Duodenal mucosa (tissue), 2 donors: ENCODE results near the gene ADCY9.
"Not testable (repeated sequence)": the region's sequence is repeated elsewhere in the genome, so short reads cannot be mapped to it uniquely, and the experiment has no call there.

Source experiments
- H3K27ac ChIP-seq: one replicate; pipeline ENCODE4 v1.7.0; 2013; ENCODE audit warnings: low read depth, low read length
- H3K27me3 ChIP-seq, 2 donors: one replicate each; pipeline ENCODE4 v1.7.0; 2013; ENCODE audit warnings: low read length in 2 of 2, control low read depth in 1 of 2; ENCODE audit not compliant: insufficient read depth in 2 of 2, control insufficient read depth in 1 of 2
- H3K36me3 ChIP-seq, 2 donors: one replicate each; pipeline ENCODE4 v1.7.0; 2013; ENCODE audit warnings: low read length in 2 of 2, control low read depth in 1 of 2; ENCODE audit not compliant: insufficient read depth in 2 of 2, control insufficient read depth in 1 of 2
- H3K4me1 ChIP-seq, 2 donors: one replicate each; pipeline ENCODE4 v1.7.0; 2013; ENCODE audit warnings: low read length in 2 of 2, control low read depth in 1 of 2; ENCODE audit not compliant: insufficient read depth in 2 of 2, control insufficient read depth in 1 of 2
- H3K4me3 ChIP-seq, 2 donors: one replicate each; pipeline ENCODE4 v1.7.0; 2013; ENCODE audit warnings: low read length in 2 of 2, low read depth in 1 of 2
- H3K9ac ChIP-seq, 2 donors: one replicate each; pipeline ENCODE4 v1.7.0; 2013; ENCODE audit warnings: low read length in 2 of 2, low read depth in 1 of 2
- H3K9me3 ChIP-seq, 2 donors: one replicate each; pipeline ENCODE4 v1.7.0; 2013; ENCODE audit warnings: low read length in 2 of 2, control low read depth in 1 of 2; ENCODE audit not compliant: control insufficient read depth in 1 of 2

The ADCY9 gene

DNA sequence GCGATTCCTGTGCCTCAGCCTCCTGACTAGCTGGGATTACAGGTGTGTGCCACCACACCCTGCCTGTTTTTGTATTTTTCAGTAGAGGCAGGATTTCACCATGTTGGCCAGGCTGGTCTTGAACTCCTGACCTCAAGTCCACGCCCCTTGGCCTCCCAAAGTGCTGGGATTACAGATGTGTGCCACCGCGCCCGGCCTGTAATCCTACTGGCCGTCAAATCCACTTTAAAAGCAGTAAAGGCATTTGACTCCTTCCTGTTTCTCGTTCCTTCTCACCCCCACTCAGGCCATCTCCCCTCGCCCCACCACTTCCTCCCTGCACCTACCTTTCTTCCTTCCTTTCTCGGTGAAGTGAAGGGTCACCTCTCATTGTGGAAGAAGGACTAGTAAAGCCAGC, 166.3 kb downstream of the ADCY9 start:
- H3K27ac ChIP-seq = peak overlapping the region; percentile 27
- H3K4me3 ChIP-seq = no peak overlapping the region
- peak overlapping the region; percentile 7 to 13 for H3K9ac ChIP-seq
- H3K27me3 ChIP-seq = peaks cover 4 to 5% of the 10 kb centered on the region in 2 donors
- H3K4me1 ChIP-seq = peaks cover 0 to 10% of the 10 kb centered on the region in 2 donors
- no peaks in the 10 kb centered on the region for H3K36me3 ChIP-seq
- H3K9me3 ChIP-seq = no peaks in the 10 kb centered on the region

DNA sequence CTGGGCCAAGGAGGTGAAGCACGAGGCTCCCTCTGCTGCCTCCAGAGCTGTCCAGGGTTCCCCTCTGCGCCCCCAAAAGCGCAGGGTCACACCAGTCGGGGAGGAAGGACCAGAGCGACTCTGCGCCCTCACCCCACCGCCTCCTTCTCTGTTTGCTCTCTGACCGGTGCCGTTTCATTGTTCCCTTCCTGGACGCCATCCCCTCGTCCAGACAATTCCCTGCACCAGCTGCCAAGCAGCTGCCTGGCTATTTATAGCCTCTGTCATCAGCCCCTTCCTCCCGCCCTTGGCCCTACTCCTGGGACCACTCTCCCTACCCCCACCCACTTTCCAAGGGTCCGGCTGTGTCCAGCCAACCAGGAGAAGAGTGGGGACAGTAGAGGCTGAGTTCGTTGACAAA, 167.0 kb downstream of the ADCY9 start:
- H3K4me3 ChIP-seq = no peak overlapping the region
- no peak overlapping the region for H3K27ac ChIP-seq
- H3K36me3 ChIP-seq = no peaks in the 10 kb centered on the region
- peaks cover 0 to 5% of the 10 kb centered on the region in 2 donors for H3K27me3 ChIP-seq
- H3K9ac ChIP-seq = no peak overlapping the region
- H3K4me1 ChIP-seq = peaks cover 0 to 10% of the 10 kb centered on the region in 2 donors
- H3K9me3 ChIP-seq = no peaks in the 10 kb centered on the region

DNA sequence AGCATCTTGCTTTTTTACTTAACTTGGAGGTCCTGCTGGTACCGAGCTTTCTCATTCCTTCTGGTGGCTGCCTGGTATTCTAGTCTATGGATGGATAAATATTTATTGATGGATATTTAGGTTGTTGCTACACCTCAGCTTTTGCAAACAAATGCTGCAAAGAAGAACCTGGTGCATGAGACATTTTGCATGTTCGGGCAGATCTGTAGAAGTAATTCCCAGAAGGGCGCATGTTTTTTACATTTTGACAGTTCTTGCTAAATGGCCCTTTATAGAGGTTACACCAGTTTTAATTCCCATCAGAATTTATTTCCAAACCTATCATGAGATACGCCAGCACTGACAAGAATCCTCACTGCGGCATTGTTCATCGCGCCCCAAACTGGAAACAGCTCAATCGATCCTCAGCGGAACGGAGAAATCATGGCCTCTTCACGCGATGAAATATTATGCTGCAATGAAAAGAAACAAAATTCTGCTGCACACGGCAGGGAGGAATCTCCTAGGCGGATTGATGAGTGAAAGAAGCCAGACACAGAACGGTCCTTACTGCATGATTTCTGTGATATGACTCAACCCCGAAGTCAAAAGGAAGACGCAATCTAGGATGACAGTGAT, 167.8 kb downstream of the ADCY9 start:
- H3K4me1 ChIP-seq = peaks cover 0 to 10% of the 10 kb centered on the region in 2 donors
- no peak overlapping the region for H3K9ac ChIP-seq
- no peak overlapping the region for H3K4me3 ChIP-seq
- no peak overlapping the region for H3K27ac ChIP-seq
- H3K9me3 ChIP-seq = no peaks in the 10 kb centered on the region
- H3K27me3 ChIP-seq = peaks cover 0 to 2% of the 10 kb centered on the region in 2 donors
- H3K36me3 ChIP-seq = no peaks in the 10 kb centered on the region

DNA sequence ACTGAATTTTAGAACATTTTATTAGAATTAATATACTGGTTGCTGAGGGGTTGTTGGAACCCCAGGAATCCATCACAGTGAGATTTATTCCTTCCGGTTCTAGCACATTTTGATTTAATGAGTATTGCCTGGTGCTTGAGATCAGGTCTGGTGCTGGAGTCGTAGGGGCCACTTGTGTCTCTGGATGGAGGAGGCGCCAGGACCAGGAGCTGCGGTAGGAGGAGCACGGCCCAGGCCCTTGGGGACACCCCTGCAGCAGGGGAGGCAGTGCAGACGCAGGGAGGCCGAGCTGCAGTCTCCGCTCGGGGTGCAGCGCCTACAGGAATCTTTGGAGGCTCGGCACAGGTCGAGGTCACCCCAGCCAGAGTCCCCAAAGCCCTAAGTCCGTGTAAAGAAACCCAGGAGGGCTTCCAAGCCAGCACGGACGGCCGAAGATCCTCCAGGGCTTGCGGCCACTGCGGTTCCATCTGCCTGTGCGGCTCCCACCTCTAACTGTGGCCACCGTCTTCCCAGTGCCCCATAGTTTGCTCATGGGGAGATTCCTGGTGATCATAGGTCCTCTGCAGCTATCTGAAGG, 169.6 kb downstream of the ADCY9 start:
- Histone ChIP-seq H3K27ac (no peak overlapping the region), H3K9ac (no peak overlapping the region), H3K4me1 (peaks cover 0 to 10% of the 10 kb centered on the region in 2 donors), H3K4me3 (no peak overlapping the region), H3K9me3 (no peaks in the 10 kb centered on the region), H3K27me3 (no peaks in the 10 kb centered on the region), H3K36me3 (no peaks in the 10 kb centered on the region)

DNA sequence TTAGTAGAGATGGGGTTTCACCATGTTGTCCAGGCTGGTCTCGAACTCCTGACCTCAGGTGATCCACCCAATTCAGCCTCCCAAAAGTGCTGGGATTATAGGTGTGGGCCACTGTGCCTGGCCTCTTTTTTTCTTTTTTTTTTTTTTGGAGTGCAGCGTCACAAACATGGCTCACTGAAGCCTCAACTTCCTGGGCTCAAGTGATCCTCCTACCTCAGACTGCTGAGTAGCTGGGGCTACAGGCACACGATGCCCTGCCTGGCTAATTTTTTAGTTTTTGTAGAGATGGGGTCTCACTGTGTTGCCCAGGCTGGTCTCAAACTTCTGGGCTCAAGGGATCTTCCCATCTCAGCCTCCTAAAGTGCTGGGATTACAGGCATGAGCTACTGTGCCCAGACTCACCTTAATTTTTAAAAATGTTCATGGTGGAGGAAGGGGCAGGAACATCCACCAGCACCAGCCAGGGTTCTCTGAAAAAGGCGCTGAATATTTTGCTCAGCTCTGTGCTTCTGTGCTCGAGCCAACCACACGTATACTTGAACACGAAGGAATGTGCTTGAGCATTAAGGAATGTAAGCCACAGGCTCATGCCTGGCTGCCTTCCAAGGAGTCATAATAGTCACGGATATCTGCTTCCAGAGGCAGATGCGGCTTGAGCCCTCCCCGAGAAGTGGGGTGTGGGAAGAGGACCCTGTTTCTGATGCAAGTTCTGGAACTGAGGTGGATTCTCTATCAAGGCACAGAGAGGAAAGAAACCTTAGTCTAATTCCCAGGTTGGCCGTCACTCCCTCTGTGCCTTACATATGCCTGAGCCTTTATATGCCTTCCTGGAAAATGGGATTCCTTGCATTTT, 170.3 kb downstream of the ADCY9 start:
- no peaks in the 10 kb centered on the region for H3K27me3 ChIP-seq
- no peak overlapping the region for H3K9ac ChIP-seq
- no peak overlapping the region for H3K4me3 ChIP-seq
- no peaks in the 10 kb centered on the region for H3K9me3 ChIP-seq
- H3K4me1 ChIP-seq = peaks cover 0 to 10% of the 10 kb centered on the region in 2 donors
- no peak overlapping the region for H3K27ac ChIP-seq
- no peaks in the 10 kb centered on the region for H3K36me3 ChIP-seq

DNA sequence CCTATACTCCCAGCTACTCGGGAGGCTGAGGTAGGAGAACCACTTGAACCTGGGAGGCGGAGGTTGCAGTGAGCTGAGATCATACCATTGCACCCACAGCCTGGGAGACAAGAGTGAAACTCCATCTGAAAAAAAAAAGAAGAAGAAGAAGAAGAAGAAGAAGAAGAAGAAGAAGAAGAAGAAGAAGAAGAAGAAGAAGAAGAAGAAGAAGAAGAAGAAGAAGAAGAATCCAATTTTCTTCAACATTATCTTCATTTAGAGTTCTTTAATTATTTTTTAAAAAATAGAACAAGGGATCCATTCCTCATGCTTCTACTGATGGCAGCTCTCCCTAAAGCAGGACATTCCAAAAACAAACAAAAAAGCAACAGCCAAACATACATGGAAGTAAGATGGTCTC, 171.8 kb downstream of the ADCY9 start:
- H3K36me3 ChIP-seq, H3K4me1 ChIP-seq, H3K27me3 ChIP-seq, H3K9ac ChIP-seq, H3K9me3 ChIP-seq, H3K4me3 ChIP-seq, H3K27ac ChIP-seq: not testable (repeated sequence)

DNA sequence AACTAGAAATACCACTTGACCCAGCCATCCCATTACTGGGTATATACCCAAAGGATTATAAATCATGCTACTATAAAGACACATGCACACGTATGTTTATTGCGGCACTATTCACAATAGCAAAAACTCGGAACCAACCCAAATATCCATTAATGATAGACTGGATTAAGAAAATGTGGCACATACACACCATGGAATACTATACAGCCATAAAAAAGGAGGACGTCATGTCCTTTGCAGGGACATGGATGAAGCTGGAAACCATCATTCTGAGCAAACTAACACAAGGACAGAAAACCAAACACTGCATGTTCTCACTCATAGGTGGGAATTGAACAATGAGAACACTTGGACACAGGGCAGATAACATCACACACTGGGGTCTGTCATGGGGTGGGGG, 174.1 kb downstream of the ADCY9 start:
- not testable (repeated sequence) for H3K9ac ChIP-seq

DNA sequence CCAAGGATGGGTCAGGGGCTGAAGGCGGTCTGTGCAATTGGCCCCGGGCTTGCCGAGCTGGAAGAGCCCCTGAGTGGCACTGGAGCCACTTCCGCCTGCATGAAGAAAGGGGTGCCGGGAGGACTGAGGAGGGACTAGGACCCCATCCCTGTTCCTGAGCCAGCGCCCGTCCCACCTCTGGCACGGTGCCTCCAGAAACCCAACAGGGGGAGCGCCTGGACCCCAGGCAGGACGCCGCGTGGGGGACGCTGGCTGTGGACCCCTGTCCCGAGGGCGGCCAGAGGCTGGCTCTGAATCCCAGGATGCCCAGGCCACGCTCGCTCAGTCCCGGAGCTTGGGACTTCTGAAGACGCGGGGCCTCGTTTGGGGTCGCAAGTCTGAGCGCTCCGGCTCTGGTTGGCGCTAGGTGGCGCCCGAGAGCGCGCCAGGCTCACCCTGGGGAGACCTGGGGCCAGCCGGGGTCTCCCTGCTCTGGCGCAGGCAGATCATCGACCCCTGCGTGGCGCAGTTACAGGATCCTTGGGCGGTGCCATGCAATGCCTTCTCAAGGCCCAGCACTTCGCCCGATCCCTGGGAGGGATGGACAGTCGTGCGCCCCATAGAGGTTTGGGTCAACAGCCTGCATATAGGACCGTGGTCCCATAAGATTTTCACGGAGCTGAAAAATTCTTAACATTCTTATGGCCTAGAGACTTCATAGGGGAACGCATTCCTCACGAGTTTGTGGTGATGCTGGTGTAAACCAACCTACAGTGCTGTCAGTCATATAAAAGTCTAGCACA, 177.2 kb downstream of the ADCY9 start:
- H3K4me3 ChIP-seq = peak overlapping the region; percentile 63 to 66
- H3K36me3 ChIP-seq = no peaks in the 10 kb centered on the region
- peaks cover 0 to 11% of the 10 kb centered on the region in 2 donors for H3K4me1 ChIP-seq
- H3K9me3 ChIP-seq = no peaks in the 10 kb centered on the region
- no peaks in the 10 kb centered on the region for H3K27me3 ChIP-seq
- peak overlapping the region in 1 of 2 donors; percentile 38 for H3K9ac ChIP-seq
- H3K27ac ChIP-seq = no peak overlapping the region

More for the DNA sequence above, 174.1 kb downstream of the ADCY9 start:
- not testable (repeated sequence) for H3K4me3 ChIP-seq, H3K36me3 ChIP-seq, H3K27me3 ChIP-seq, H3K9me3 ChIP-seq, H3K27ac ChIP-seq
- peaks cover 0 to 14% of the 10 kb centered on the region in 2 donors for H3K4me1 ChIP-seq

DNA sequence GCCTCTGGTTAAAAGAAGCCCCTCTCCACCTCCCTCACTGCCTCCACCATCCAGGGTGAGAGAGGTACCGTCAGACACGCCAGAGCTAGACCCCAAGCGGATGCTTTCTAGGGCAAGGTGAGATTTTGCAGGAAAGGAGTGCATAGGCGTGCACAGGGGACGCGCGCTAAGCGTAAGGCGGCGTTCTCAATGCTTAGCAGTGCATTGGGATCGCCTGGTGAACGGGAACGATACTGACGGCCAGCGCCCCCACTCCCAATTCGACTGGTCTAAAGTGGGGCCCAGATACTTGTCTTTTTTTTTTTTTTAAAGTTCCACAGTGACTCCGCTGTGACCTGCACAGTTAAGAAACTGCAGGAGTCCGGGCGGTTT, 177.8 kb downstream of the ADCY9 start:
- Histone ChIP-seq H3K9me3 (no peaks in the 10 kb centered on the region), H3K27ac (no peak overlapping the region)

More for the DNA sequence above, 177.8 kb downstream of the ADCY9 start:
- H3K36me3 ChIP-seq = no peaks in the 10 kb centered on the region
- no peak overlapping the region for H3K9ac ChIP-seq
- H3K4me1 ChIP-seq = peaks cover 0 to 11% of the 10 kb centered on the region in 2 donors
- peak overlapping the region; percentile 63 to 66 for H3K4me3 ChIP-seq
- H3K27me3 ChIP-seq = no peaks in the 10 kb centered on the region
